Body of pancreas (tissue), 4 donors: ENCODE results near the gene MYBPC1.

Experiments used
- POLR2A ChIP-seq, 3 donors: fragments of 450-650 bp; IDR thresholded peaks; one replicate each; pipeline ENCODE4 v1.6.1; 2016; ENCODE audit warnings: antibody characterized with exemption in 3 of 3, mild to moderate bottlenecking in 2 of 3
- TF ChIP-seq, protein P1 (sequence below), 7 experiments: fragments of 450-650 bp in 4 of 7; fragments of 200-600 bp in 3 of 7; sonication (generic) in 3 of 7; IDR thresholded peaks; one replicate each; pipeline ENCODE4 v1.5.1; 2016 to 2019; ENCODE audit warnings: antibody characterized with exemption in 7 of 7

- TF ChIP-seq, protein P1, sequence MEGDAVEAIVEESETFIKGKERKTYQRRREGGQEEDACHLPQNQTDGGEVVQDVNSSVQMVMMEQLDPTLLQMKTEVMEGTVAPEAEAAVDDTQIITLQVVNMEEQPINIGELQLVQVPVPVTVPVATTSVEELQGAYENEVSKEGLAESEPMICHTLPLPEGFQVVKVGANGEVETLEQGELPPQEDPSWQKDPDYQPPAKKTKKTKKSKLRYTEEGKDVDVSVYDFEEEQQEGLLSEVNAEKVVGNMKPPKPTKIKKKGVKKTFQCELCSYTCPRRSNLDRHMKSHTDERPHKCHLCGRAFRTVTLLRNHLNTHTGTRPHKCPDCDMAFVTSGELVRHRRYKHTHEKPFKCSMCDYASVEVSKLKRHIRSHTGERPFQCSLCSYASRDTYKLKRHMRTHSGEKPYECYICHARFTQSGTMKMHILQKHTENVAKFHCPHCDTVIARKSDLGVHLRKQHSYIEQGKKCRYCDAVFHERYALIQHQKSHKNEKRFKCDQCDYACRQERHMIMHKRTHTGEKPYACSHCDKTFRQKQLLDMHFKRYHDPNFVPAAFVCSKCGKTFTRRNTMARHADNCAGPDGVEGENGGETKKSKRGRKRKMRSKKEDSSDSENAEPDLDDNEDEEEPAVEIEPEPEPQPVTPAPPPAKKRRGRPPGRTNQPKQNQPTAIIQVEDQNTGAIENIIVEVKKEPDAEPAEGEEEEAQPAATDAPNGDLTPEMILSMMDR (IDR thresholded peaks at IDR 0.05), result no peak
- TF ChIP-seq POLR2A (IDR thresholded peaks at IDR 0.05), result no peak
Observed at GRCh38 chr12:101598483-101598882, 3.7 kb downstream of the MYBPC1 start.
